WTC11 (cell line): ENCODE measurements around the gene SLC44A1.

Source experiments
- CTCF ChIP-seq: fragments of 200-600 bp; IDR thresholded peaks from 2 replicates; pipeline ENCODE4 v1.8.0; 2022; ENCODE audit warnings: antibody characterized with exemption
- FOXP1 ChIP-seq: sonication (generic); formaldehyde crosslinking; IDR thresholded peaks from 2 replicates; pipeline ENCODE4 v1.8.0; 2022; ENCODE audit warnings: missing genetic modification reagents, mild to moderate bottlenecking, moderate library complexity, borderline replicate concordance
- HMGXB4 ChIP-seq: sonication (generic); formaldehyde crosslinking; IDR thresholded peaks from 2 replicates; pipeline ENCODE4 v1.8.1; 2023; ENCODE audit warnings: mild to moderate bottlenecking, moderate library complexity, missing genetic modification reagents
- MLX ChIP-seq: sonication (generic); formaldehyde crosslinking; IDR thresholded peaks from 2 replicates; pipeline ENCODE4 v1.8.1; 2023; ENCODE audit warnings: mild to moderate bottlenecking, missing genetic modification reagents, moderate library complexity
- TP53 ChIP-seq: sonication (generic); formaldehyde crosslinking; IDR thresholded peaks from 2 replicates; pipeline ENCODE4 v1.8.1; 2023; ENCODE audit warnings: mild to moderate bottlenecking, missing genetic modification reagents
- USF2 ChIP-seq: sonication (generic); formaldehyde crosslinking; IDR thresholded peaks from 2 replicates; pipeline ENCODE4 v1.8.1; 2023; ENCODE audit warnings: mild to moderate bottlenecking, missing genetic modification reagents, moderate library complexity
- ZNF232 ChIP-seq: sonication (generic); formaldehyde crosslinking; IDR thresholded peaks from 2 replicates; pipeline ENCODE4 v1.8.0; 2022; ENCODE audit warnings: mild to moderate bottlenecking, missing genetic modification reagents

- no peak for TF ChIP-seq CTCF
- TF ChIP-seq HMGXB4: no peak
- no peak for TF ChIP-seq TP53 (CRISPR knock-in tag)
- no peak for TF ChIP-seq ZNF232 (CRISPR knock-in tag)
- TF ChIP-seq MLX (CRISPR knock-in tag): no peak
- no peak for TF ChIP-seq FOXP1 (CRISPR knock-in tag)
- no peak for TF ChIP-seq USF2 (CRISPR knock-in tag)
Measured at GRCh38 chr9:105281926-105282325, 37.5 kb downstream of the SLC44A1 start.
